Ovary (tissue), 3 donors: Measurements from ENCODE around the gene MAST4.

Experiments used
- EP300 ChIP-seq: sonication (generic); formaldehyde crosslinking; IDR thresholded peaks from one replicate; pipeline ENCODE4 v1.6.1; 2017; ENCODE audit warnings: antibody characterized with exemption
- POLR2A ChIP-seq: fragments of 450-650 bp; IDR thresholded peaks from one replicate; pipeline ENCODE4 v1.6.1; 2017; ENCODE audit warnings: antibody characterized with exemption, mild to moderate bottlenecking, moderate library complexity
- TF ChIP-seq, protein P1 (sequence below), 3 donors: fragments of 450-650 bp in 2 of 3; fragments of 200-600 bp in 1 of 3; IDR thresholded peaks; one replicate each; pipeline versions ENCODE4 v1.5.1 to v1.8.0; 2016 to 2022; ENCODE audit warnings: antibody characterized with exemption in 3 of 3, mild to moderate bottlenecking in 1 of 3
- donor health status: DM: no; HTN: no; CAD: no.

DNA sequence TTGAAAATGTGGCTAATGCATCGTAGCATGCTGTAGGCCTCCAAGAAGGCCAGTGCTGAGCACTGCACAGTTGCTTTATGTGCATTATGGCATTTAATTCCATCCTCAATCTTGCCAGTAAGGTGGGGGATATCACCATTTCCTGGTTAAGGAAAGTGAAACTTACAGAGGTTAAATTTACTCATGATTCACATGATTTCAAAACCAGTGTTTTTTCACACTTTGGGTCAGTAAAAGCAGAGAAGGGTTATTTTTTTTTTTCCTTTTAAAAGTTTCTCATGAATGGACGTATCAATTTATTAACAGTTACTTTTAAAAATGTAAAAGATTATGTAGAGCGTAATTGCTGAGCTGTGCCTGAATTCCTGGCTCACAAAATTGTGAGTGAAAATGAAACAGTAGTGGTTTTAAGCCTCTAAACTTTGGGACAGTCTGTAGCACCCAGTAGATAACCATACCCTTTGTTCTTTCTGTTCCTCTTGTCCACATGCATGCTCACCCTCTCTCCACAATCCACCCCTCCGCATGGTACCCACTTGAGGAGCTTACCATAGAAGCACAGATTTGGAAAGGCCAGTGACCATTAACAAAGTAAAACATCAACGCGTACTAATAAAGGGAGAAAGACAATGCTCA lies 21.2 kb downstream of the MAST4 start:
- TF ChIP-seq EP300 (no peak), POLR2A (no peak)
- TF ChIP-seq, protein P1, sequence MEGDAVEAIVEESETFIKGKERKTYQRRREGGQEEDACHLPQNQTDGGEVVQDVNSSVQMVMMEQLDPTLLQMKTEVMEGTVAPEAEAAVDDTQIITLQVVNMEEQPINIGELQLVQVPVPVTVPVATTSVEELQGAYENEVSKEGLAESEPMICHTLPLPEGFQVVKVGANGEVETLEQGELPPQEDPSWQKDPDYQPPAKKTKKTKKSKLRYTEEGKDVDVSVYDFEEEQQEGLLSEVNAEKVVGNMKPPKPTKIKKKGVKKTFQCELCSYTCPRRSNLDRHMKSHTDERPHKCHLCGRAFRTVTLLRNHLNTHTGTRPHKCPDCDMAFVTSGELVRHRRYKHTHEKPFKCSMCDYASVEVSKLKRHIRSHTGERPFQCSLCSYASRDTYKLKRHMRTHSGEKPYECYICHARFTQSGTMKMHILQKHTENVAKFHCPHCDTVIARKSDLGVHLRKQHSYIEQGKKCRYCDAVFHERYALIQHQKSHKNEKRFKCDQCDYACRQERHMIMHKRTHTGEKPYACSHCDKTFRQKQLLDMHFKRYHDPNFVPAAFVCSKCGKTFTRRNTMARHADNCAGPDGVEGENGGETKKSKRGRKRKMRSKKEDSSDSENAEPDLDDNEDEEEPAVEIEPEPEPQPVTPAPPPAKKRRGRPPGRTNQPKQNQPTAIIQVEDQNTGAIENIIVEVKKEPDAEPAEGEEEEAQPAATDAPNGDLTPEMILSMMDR (IDR thresholded peaks at IDR 0.05) = no peak
